Measurements from ENCODE around the gene CHD3. TPM values are rescaled to one million over a fixed set of nuclear protein-coding genes. Genes with fewer than 3 reads are reported as not detected.

Gene CHD3
- total and polyA plus RNA-seq, 10 of the 15 experiments (the other 5 are each of a cell fraction or from before 2014, with no cell fraction given), result 1.4 to 86.8 (median 39.1) TPM

- TF ChIP-seq, protein P1, sequence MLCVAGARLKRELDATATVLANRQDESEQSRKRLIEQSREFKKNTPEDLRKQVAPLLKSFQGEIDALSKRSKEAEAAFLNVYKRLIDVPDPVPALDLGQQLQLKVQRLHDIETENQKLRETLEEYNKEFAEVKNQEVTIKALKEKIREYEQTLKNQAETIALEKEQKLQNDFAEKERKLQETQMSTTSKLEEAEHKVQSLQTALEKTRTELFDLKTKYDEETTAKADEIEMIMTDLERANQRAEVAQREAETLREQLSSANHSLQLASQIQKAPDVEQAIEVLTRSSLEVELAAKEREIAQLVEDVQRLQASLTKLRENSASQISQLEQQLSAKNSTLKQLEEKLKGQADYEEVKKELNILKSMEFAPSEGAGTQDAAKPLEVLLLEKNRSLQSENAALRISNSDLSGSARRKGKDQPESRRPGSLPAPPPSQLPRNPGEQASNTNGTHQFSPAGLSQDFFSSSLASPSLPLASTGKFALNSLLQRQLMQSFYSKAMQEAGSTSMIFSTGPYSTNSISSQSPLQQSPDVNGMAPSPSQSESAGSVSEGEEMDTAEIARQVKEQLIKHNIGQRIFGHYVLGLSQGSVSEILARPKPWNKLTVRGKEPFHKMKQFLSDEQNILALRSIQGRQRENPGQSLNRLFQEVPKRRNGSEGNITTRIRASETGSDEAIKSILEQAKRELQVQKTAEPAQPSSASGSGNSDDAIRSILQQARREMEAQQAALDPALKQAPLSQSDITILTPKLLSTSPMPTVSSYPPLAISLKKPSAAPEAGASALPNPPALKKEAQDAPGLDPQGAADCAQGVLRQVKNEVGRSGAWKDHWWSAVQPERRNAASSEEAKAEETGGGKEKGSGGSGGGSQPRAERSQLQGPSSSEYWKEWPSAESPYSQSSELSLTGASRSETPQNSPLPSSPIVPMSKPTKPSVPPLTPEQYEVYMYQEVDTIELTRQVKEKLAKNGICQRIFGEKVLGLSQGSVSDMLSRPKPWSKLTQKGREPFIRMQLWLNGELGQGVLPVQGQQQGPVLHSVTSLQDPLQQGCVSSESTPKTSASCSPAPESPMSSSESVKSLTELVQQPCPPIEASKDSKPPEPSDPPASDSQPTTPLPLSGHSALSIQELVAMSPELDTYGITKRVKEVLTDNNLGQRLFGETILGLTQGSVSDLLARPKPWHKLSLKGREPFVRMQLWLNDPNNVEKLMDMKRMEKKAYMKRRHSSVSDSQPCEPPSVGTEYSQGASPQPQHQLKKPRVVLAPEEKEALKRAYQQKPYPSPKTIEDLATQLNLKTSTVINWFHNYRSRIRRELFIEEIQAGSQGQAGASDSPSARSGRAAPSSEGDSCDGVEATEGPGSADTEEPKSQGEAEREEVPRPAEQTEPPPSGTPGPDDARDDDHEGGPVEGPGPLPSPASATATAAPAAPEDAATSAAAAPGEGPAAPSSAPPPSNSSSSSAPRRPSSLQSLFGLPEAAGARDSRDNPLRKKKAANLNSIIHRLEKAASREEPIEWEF (IDR thresholded peaks at IDR 0.05; ENCODE audit: insufficient replicate concordance, low read depth, low read length), result no peak
- TF ChIP-seq, protein P2, sequence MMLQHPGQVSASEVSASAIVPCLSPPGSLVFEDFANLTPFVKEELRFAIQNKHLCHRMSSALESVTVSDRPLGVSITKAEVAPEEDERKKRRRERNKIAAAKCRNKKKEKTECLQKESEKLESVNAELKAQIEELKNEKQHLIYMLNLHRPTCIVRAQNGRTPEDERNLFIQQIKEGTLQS (IDR thresholded peaks at IDR 0.05; ENCODE audit: borderline replicate concordance, extremely low read depth, low read depth, low read length), result no peak
- TF ChIP-seq ATF2 (IDR thresholded peaks at IDR 0.05; ENCODE audit: low read length) (no peak), ZZZ3 (IDR thresholded peaks at IDR 0.05; ENCODE audit: control insufficient read depth, insufficient read length, low read depth) (no peak), TBL1XR1 (IDR thresholded peaks at IDR 0.05; ENCODE audit: low read depth, low read length) (peak; percentile 15; the same call in 1 of the 2 replicates), MTA3 (IDR thresholded peaks at IDR 0.05; ENCODE audit: borderline replicate concordance, low read length) (no peak; the same call in 1 of the 2 replicates), RBBP5 (conservative IDR thresholded peaks at IDR 0.05) (no peak), POLR2AphosphoS2 (IDR thresholded peaks at IDR 0.05; ENCODE audit: low read depth, low read length) (peak; percentile 30; the same call in 1 of the 2 replicates), FOXK2 (IDR thresholded peaks at IDR 0.05) (no peak), ETV6 (conservative IDR thresholded peaks at IDR 0.05 in 1 of 2, IDR thresholded peaks at IDR 0.05 in 1 of 2; ENCODE audit: borderline replicate concordance in 1 of 2, low read depth in 1 of 2) (no peak), TARDBP (IDR thresholded peaks at IDR 0.05; ENCODE audit: borderline replicate concordance) (peak; percentile 52; the same call in 1 of the 2 replicates), ASH2L (IDR thresholded peaks at IDR 0.05; ENCODE audit: borderline replicate concordance, low read depth) (no peak), JUND (IDR thresholded peaks at IDR 0.05; ENCODE audit: low read depth, low read length) (no peak), ZNF24 (IDR thresholded peaks at IDR 0.05) (no peak), SP1 (IDR thresholded peaks at IDR 0.05; ENCODE audit: low read depth, low read length) (peak; percentile 36), NFYA (IDR thresholded peaks at IDR 0.05; ENCODE audit: borderline replicate concordance, low read depth, low read length) (no peak), RAD51 (IDR thresholded peaks at IDR 0.05) (no peak)
- TF ChIP-seq, protein P3, sequence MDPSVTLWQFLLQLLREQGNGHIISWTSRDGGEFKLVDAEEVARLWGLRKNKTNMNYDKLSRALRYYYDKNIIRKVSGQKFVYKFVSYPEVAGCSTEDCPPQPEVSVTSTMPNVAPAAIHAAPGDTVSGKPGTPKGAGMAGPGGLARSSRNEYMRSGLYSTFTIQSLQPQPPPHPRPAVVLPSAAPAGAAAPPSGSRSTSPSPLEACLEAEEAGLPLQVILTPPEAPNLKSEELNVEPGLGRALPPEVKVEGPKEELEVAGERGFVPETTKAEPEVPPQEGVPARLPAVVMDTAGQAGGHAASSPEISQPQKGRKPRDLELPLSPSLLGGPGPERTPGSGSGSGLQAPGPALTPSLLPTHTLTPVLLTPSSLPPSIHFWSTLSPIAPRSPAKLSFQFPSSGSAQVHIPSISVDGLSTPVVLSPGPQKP (IDR thresholded peaks at IDR 0.05; ENCODE audit: low read depth, low read length), result peak; percentile 55; the same call in 1 of the 2 replicates
- TF ChIP-seq, protein P4, sequence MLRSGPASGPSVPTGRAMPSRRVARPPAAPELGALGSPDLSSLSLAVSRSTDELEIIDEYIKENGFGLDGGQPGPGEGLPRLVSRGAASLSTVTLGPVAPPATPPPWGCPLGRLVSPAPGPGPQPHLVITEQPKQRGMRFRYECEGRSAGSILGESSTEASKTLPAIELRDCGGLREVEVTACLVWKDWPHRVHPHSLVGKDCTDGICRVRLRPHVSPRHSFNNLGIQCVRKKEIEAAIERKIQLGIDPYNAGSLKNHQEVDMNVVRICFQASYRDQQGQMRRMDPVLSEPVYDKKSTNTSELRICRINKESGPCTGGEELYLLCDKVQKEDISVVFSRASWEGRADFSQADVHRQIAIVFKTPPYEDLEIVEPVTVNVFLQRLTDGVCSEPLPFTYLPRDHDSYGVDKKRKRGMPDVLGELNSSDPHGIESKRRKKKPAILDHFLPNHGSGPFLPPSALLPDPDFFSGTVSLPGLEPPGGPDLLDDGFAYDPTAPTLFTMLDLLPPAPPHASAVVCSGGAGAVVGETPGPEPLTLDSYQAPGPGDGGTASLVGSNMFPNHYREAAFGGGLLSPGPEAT (IDR thresholded peaks at IDR 0.05; ENCODE audit: low read depth), result no peak; the same call in 1 of the 2 replicates
Measured at GRCh38 chr17:7856811-7857712, 31.5 kb upstream of the CHD3 start, which contains the start of gene NAA38 (continued).

All from GM12878 (cell line).